Activated CD8-positive, alpha-beta memory T cell treated with anti-CD3 and anti-CD28 coated beads for 4 hours (primary cell): ENCODE data around the gene PGAM4.
"Not testable (repeated sequence)": the region's sequence is repeated elsewhere in the genome, so short reads cannot be mapped to it uniquely, and the experiment has no call there.

Experiments
- DNase-seq, 2 donors: peaks; one replicate each; pipeline ENCODE4 v3.0.0-alpha.2; 2020; ENCODE audit warnings: low read depth in 2 of 2

The PGAM4 gene

DNA sequence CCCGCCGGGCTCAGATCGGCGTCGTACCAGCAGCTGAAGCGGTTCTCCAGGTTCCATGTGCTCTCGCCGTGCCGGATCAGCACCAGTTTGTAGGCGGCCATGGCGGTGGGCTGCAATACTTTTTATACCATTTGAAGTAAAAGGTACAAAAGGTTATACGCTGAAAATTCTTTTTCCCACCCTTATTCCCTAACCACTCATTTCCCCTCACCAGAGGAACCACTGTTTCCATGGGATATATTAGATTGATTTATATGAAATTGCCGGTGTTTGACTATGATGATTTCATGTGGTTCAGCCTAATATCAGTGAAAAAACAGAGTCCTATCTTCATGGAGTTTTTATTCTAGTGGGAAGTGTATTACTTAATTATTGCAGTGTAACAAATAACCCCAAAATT, at the start of gene PGAM4:
Gene PGAM4, minus strand, starts transcription at position 101 of the 400 bp plus-strand sequence. Its CDS starts 0 bp downstream, at position 101.
- DNase-seq = no peak

DNA sequence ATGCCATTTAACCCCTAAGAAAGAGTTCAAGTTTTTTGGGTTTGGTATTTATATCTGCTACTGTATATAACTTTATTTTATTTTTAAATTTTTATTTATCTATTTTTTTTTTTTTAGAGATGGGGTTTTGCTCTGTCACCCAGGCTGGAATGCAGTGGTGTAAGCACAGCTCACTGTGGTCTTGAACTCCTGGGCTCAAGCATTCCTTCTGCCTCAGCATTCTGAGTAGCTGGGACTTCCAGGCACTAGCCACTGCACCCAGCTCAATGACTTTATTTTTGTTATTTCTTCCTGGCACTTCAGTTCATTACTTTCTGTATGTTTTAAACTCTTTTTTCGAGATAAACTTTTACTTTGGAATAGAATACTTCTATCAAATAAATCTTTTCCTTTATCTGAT, 42.4 kb upstream of the PGAM4 start:
- no peak for DNase-seq

DNA sequence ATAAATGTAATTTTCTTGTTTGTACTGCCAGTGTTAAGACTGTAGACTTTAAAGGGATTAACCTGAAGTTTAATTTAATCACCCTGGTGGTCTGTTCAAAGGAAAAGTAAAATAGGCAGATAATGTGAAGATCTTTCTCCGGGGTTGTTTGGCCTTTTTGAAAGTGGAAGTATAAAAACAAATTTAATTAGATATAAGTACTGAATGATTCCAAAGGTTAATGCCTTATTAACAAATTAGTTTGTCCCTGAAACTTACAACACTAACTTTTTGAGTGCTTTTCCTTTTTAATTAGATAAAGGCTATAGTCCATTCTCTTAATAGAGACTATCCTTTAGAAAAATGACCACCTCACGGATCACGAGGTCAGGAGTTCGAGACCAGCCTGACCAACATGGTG, 10.4 kb upstream of the PGAM4 start:
- no peak for DNase-seq

DNA sequence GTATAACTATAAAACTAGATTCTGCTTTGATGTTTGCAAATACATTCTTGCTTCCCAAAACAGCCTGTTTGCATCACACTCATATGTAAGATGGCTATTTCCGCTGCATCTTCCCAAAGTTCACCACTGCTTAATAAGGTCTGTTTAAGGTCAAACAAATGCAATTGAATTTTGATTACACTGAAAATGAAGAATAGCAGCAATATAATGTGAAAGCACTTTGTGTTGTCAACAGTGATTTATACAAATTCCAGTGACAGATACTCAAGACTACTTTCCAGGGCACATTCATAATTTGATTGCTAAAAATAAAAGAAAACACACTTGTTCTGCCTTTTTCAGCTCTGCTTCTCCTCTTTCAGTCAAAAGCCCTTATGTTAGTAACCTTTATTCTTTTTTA, 8.1 kb upstream of the PGAM4 start:
- no peak for DNase-seq

DNA sequence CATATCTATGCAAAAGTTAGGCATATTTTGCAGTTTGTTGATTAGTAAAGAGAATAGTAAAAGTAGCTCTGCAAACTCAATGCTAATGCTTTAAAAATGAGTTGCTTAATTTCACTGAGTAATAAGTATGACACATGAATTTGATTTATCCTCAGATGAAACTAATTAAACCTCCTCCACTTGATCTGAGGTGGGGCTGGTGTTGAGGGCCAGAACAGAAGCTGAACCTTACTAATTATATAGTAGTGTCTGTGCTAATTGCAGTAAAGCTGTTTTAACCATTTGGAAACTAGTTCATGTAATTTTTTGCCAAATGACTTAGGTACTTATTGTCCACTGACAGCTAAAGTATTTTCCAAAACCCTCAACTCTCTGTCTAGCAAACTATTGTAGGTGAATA, 7.7 kb upstream of the PGAM4 start:
- DNase-seq = no peak

DNA sequence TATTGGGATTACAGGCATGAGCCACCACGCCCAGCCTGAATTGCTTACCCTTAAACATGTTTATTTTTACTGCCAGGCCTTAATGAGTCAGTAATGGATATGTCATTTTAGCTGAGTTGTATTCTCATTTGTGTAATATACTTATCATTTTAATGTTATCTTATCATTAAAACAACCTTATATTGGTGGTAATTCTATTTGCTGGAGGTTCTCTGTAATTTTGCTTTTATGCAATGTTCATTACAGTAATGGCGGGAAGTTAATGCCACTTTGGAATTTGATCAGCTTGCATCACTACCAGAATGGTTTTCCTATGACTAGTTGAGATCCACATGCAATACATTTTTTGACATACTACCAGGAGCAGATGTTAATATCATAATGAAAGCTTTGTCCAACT, 6.3 kb upstream of the PGAM4 start:
- no peak for DNase-seq

DNA sequence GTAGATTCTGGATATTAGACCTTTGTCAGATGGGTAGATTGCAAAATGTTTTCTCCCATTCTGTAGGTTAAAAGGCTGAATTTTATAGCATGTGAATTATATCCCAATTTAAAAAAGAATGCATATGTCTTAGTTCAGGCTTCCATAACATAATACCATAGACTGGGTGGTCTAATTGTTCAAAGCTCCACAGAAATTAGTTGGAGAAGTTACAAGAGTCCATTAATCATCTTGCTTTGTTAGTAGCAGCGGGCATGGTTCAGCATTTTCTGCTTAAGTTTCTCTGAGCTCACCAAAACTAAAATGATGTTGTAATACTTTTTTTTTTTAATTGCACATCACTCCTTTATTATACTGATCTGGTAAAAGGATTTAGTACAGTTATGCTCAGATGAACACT, 1.8 kb downstream of the PGAM4 start:
- DNase-seq = no peak

DNA sequence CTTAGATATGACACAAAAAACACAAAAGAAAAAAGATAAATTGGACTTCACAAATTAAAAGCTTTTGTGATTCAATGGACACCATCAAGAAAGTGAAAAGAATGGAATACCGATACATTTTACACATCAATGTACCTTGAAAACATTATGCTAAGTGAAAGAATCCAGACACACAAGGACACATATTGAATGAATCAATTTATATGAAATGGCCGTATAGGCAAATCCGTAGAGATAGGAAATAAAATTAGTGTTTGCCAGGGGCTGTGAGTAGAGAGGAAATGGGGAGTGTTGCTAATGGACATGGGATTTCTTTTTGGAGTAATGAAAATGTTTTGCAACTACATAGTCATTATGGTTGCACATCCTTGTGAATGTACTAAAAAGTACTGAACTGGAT, 3.1 kb downstream of the PGAM4 start:
- no peak for DNase-seq

DNA sequence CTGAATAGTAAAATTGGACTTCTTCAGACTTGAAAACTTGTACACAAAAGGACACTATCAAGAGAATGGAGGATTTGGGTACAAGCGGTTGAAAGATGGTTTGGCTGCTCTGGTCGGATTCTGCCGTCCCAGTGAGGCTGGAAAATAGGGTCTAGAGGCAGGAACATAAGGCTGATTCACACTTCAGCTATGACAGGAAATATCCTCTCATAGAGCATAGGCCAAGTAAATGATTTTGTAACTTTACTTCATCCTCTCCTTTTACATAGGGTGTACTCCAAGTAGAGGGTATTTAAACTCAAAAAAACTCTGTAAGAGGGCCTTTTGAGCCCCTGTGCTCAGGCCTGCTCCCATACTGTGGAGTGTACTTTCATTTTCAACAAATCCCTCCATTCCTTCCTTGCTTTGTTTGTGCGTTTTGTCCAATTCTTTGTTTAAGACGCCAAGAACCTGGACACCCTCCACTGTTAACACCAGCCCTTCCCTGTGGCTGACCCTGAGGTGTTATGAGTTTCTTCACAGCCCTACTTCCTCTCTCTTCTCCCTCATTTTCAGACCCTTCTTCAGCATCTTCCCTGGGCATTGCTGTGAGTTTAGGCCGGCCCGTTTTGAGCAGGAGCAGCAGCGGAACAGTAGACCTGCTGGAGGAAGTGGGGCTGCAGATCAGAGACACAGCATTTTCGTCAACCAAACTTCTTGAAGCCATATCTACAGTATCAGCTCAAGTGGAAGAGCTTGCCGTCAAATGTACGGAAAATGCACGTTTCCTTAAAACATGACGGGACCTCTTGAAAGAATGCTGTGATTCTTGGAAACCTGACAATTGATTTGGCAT, 7.2 kb downstream of the PGAM4 start:
- DNase-seq = no peak

DNA sequence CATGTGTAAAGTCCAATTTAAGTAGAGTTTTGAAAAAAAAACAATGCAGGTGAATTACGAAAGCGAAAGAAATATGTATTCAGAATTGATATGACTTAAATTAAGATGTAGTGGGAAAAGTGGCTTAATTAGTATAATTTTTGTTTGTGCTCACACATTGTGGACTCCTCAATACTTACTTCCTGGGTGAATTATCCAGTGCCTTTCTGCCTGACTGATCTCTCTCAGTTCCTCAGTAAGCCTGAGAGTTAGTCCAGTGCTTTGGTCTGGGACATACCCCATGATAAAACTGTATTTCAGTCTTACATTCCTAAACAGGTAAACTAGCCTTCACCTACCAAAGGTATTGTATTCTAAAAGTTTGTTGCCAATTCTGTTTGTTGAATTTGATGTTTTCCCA, 8.4 kb downstream of the PGAM4 start:
- DNase-seq = no peak

DNA sequence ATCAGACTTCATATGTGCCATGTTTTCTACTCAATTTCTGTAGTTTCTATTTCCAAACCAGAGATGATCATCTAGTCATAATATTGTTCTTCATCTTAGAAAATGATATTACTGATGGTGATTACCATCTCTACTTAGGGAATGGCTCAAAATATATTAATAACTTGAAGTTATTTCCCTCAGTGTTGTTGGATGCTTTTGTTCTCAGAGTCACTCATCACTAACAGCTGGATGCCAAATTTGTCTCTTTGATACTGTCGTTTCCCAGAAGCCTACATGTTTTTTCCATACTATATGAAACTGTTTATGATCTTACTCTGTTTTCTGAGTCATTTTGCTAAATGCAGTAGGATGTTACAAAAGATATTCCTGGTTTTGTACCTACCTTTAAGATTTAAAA, 8.9 kb downstream of the PGAM4 start:
- DNase-seq = no peak

DNA sequence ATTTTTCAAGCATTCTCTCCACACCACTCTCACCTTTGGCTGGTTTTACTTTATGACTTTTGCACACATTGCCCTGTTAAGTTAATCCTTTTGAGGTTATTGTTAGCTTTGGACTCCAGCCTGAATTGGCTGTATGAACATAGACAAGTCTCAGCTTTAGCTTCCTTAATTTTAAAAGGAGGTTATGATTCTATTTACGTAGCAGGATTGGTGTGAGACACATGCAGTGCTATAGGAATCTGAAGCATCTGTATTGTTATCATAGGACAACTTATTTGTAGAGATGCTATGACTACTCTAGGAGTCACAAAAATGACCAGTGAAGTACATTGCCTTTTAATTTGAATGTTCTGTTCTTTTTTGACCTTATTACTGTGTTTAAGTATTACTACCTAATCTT, 15.7 kb downstream of the PGAM4 start:
- DNase-seq = no peak

DNA sequence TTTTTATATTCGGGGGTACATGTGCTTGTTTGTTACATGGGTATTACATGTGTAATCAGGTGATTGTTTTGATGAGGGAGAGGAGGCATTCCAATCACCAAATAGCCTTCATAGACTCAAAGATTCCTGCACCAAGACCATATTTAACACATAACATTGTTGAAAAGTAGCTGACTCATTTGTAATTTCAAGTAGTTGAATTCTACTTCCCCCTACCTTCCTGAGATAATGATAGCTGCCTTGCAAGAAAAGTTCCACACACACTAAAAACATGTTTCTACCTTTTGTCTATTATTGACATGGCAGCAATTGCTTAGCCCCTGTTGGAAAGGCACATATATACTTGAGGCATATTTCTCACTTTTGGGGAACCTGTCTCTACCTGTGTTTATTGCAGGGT, 16.1 kb downstream of the PGAM4 start:
- no peak for DNase-seq

DNA sequence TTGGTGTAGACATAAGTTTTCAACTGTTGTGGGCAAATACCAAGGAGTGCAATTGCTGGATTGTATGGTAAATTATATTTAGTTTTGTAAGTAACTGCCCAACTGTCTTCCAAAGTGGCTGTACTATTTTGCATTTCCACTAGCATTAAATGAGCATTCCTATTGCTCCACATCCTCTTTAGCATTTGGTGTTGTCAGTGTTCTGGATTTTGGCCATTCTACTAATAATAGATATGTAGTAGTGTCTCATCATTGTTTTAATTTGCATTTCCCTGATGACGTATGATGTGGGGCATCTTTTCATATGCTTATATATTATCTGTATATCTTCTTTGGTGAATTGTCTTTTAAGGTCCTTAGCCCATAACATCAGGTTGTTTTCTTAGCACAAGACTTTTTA, 17.3 kb downstream of the PGAM4 start:
- no peak for DNase-seq

DNA sequence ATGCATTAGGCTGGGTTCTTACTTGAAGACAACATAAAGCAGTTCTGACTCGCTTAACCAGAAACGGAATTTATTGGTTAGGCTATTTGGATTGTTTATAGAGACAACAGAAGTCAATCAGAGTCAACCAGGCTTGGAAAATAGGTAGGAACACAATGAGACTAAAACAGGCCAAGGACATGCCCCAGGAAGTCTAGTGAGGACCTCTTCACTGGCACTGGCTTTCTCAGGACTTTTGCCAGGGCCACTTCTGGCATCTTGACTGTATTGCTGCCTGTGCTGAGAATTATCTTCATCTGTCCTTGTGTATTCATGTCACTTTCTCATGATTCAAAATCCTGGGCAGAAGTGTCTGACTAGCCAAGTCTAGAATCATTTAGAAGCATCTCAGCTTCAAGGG, 19.6 kb downstream of the PGAM4 start:
- no peak for DNase-seq

DNA sequence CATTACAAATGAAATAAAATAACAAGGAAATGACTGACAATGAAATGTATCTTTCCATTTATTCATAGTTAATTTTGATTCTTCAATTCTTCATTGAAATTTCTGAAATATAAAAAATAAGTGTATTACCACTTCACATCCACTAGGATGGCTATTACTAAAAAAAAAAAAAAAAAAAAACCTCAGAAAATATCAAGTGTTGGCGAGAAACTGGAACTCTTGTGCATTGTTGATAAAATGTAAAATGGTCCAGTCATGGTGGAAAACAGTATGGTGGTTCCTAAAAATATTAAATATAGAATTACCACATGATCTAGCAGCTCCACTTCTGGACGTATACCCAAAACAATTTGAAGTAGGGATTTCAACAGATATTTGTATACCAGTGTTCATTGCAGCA, 22.9 kb downstream of the PGAM4 start:
- no peak for DNase-seq

DNA sequence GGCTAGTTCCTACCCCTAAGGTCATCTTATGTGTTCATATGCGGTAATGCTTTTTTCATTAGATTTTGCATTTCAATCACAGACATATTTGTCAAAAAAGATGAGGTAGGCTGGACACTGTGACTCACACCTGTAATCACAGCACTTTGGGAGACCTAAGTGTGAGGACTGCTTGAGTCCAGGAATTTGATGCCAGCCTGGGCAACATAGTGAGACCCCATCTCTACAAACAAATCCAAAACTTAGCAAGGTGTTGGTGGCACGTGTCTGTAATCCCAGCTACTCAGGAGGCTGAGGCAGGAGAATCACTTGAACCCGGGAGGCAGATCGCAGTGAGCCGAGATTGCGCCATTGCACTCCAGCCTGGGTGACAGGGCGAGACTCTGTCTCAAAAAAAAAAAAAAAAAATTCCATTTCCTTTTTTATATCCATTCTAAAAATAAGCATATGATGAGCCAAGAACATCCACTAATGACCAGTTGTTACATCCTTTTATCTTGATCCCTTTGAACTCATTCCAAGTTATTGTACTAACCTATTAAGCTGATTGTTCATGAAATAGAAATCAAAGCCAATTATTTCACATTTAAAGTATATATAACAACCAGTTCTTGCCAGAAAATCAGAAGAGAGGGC, 23.4 kb downstream of the PGAM4 start:
- DNase-seq = no peak

DNA sequence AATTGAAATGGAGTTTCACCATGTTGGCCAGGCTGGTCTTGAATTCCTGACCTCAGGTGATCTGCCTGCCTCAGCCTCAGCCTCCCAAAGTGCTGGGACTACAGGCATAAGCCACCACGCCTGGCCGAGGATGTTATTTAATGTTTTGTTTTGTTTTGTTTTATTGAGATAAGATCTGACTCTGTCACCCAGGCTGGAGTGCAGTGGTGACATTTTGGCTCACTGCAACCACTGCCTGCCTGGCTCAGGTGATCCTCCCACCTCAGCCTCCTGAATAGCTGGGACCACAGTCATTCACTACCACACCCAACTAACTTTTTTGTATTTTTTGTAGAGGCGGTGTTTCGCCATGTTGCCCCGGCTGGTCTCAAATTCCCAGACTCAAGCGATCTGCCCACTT, 24.4 kb downstream of the PGAM4 start:
- not testable (repeated sequence) for DNase-seq

DNA sequence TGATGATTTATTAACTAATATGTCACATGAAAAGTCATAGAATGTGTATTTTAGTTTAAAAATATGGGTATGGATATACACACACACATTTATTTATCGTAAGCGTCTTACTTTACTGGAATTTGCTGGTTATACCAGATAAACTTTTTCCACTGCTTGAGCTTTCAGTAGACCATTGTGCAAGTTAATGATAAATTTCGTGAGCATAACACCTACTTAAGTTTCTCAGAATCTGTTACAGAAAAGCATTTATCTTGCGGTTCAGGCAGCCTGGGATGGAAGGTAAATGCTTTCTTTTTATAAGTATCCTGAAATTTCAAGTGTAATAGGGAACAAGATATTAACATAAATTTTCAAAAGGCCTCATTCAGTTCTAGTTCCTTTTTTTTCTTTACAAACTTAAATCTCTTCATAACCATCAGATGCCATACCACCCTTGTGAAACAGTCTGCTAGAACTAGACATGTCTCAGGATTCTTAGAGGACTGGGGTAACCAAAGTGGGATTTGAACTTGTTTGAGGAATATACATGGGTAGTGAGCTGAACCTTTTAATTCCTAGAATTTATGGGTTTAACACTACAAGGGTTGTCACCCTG, 31.3 kb downstream of the PGAM4 start:
- no peak for DNase-seq

DNA sequence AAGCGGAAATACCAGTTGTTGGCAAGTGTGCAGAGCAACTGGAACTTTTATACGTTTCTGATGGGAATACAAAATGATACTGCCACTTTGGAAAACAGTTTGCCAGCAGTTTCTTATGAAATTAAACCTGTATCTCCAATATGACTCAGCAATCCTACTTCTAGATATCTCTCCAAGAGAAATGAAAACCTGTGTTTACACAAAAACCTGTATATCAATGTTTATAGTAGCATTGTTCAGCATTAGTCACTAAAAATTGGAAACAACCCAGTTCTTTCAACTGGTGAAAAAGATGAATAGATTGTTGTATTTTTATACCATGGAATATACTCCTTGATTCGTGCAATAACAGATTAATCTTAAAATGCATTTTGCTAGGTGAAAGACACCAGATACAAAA, 32.1 kb downstream of the PGAM4 start:
- DNase-seq = no peak

DNA sequence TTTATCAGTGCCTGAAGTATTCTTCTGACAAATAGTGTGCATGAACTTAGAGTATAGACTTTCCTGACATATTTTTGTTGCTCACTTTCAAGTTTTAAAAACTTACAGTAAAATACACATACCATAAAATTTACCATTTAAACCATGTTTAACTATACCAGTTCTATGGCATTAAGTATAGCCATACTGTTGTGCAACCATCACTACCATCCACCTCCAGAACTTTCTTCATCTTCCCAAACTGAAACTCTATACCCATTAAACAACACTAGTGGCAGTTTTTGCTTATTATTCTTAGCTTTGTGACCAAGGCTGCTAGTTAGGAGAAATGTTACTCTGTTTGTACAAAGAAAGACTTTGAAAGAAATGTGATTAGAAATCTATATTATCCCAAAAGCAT, 33.1 kb downstream of the PGAM4 start:
- no peak for DNase-seq

DNA sequence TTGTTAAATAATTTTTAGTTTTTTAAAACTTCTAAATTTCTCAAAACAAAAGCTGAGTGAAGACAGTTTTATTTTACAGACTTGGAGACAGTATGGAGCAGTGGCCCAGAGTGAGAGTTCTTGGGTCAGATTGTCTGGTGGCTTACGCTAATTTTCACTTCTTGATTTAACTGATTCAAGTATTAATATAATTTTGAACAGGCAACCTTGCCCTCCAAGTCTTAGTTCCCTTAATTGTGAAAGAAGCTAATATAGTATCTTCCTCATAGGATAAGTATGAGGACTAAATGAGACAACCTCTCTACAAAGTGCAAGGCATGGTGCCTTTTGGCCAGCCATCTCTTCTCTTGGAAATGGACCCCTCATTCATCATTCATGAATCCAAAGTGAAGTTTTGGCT, 33.6 kb downstream of the PGAM4 start:
- no peak for DNase-seq

DNA sequence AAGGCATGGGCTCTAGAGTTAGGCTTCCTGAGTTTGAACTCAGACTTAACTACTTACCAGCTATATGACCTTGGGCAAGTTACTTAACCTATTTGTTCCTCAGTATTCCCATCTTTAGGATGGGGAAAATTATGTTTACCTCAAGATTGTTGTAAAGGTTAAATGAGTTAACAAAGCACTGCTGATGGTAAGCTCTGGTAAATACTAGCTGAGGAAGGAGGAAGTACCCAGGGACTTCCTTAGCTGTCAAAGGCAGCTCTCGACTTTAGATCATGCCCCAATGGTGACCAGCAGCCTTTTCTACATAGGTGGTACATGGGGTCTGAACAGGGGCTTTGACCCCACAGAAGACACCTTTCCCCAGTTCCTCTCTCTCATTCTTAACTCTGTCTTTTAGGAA, 38.9 kb downstream of the PGAM4 start:
- DNase-seq = no peak
